K562 (cell line): ENCODE data around the gene ABCC9. TPM values are rescaled to one million over a fixed set of nuclear protein-coding genes. Genes with fewer than 3 reads are reported as not detected.

Source experiments
- ATAC-seq: fragments of 200-7000 bp; cut with Tn5 transposase; 3 replicates; pipeline ENCODE4 v1.9.1; 2020; ENCODE audit warnings: moderate library complexity
- BruUV-seq: library from RNA; stranded (reverse); fragments of 400-500 nt; replicated peaks from 2 replicates; lab custom pipeline; 2021; lab: Mats Ljungman, UMichigan
- CTCF ChIA-PET: fragments of 300-600 bp; formaldehyde crosslinking; extraction: SDS; loops from one replicate; lab custom pipeline; 2021; ENCODE audit warnings: low intra/inter-chr PET ratio; lab: Yijun Ruan, JAX
- POLR2A ChIA-PET: fragments of 300-600, 350-650 bp; sonication (Branson Sonifier 250); formaldehyde crosslinking; extraction: SDS; loops from one replicate; lab custom pipeline; 2021; ENCODE audit warnings: antibody characterized with exemption, inconsistent platforms; lab: Yijun Ruan, JAX
- DNase-seq, 4 experiments: peaks; one replicate each; pipeline versions ENCODE4 v3.0.0 to v3.0.0-alpha.2; 2011 to 2018; ENCODE audit warnings: low spot score in 3 of 4, mixed read lengths in 3 of 4; ENCODE audit errors: extremely low read depth in 1 of 4
- FAIRE-seq: peaks from 2 replicates; lab custom pipeline; 2011; peaks lifted over from hg19 to GRCh38; lab: Jason Lieb, UNC
- H2AFZ ChIP-seq: 2 replicates; pipeline ENCODE4 v1.6.0; 2011; ENCODE audit warnings: low read depth, low read length, control low read depth, inconsistent platforms
- H3K27ac ChIP-seq: fragments of 200-600 bp; 3 replicates; pipeline ENCODE4 v1.8.0; 2011; ENCODE audit warnings: low read depth, mild to moderate bottlenecking, control low read depth, inconsistent platforms, low read length, moderate library complexity, mixed read lengths; ENCODE audit errors: extremely low read depth
- H3K27me3 ChIP-seq, 2 experiments: fragments of 300-600 bp in 1 of 2; 2 replicates in 1 of 2; 3 replicates in 1 of 2; pipeline versions ENCODE4 v1.6.0 to v1.8.0; 2011; ENCODE audit warnings: inconsistent platforms in 2 of 2, low read length in 2 of 2, mild to moderate bottlenecking in 1 of 2, mixed read lengths in 1 of 2, moderate library complexity in 1 of 2; ENCODE audit not compliant: control insufficient read depth in 2 of 2, insufficient read depth in 2 of 2
- H3K36me3 ChIP-seq: fragments of 300-600 bp; 3 replicates; pipeline ENCODE4 v1.8.0; 2011; ENCODE audit warnings: mild to moderate bottlenecking, low read length, inconsistent platforms; ENCODE audit not compliant: control insufficient read depth, insufficient read depth
- H3K4me1 ChIP-seq, 2 experiments: fragments of 200-600 bp in 1 of 2; replicated peaks in 1 of 2; 2 replicates in 1 of 2; 3 replicates in 1 of 2; pipeline versions ENCODE4 v1.5.1 to v1.8.0; 2011; ENCODE audit warnings: inconsistent platforms in 2 of 2, low read length in 2 of 2, mild to moderate bottlenecking in 1 of 2, mixed read lengths in 1 of 2, moderate library complexity in 1 of 2; ENCODE audit not compliant: control insufficient read depth in 2 of 2, insufficient read depth in 2 of 2
- H3K4me2 ChIP-seq: 2 replicates; pipeline ENCODE4 v1.6.1; 2011; ENCODE audit warnings: low read length, control low read depth, inconsistent platforms, mixed read lengths; ENCODE audit not compliant: insufficient read depth
- H3K4me3 ChIP-seq: fragments of 200-600 bp; sonication (generic), shearing (Covaris generic); 2 replicates; pipeline ENCODE4 v1.5.1; 2016; ENCODE audit warnings: control low read depth, inconsistent platforms
- H3K79me2 ChIP-seq: fragments of 200-600 bp; 3 replicates; pipeline ENCODE4 v1.8.0; 2011; ENCODE audit warnings: low read length, inconsistent platforms; ENCODE audit not compliant: control insufficient read depth, insufficient read depth
- H3K9ac ChIP-seq, 2 experiments: 2 replicates each; pipeline versions ENCODE4 v1.6.0 to v1.6.1; 2011; ENCODE audit warnings: low read depth in 2 of 2, low read length in 2 of 2, control low read depth in 1 of 2, inconsistent platforms in 1 of 2, mild to moderate bottlenecking in 1 of 2, mixed read lengths in 1 of 2; ENCODE audit not compliant: insufficient read depth in 1 of 2
- H3K9me1 ChIP-seq: one replicate; pipeline ENCODE4 v1.6.0; 2011; ENCODE audit warnings: inconsistent platforms, mild to moderate bottlenecking, low read length, moderate library complexity; ENCODE audit not compliant: control insufficient read depth, insufficient read depth
- H3K9me3 ChIP-seq: replicated peaks from 2 replicates; pipeline ENCODE4 v1.5.1; 2011; ENCODE audit warnings: low read depth, low read length, inconsistent platforms; ENCODE audit not compliant: control insufficient read depth, insufficient read depth
- H4K20me1 ChIP-seq: replicated peaks from 2 replicates; pipeline ENCODE4 v1.6.1; 2011; ENCODE audit warnings: low read length, inconsistent platforms, mixed read lengths; ENCODE audit not compliant: control insufficient read depth, insufficient read depth
- FOXA3 ChIP-seq, 2 experiments: fragments of 450-650 bp in 1 of 2; sonication (generic) in 1 of 2; formaldehyde crosslinking; IDR thresholded peaks in 1 of 2; conservative IDR thresholded peaks in 1 of 2; 2 replicates each; pipeline versions ENCODE4 v1.4.0 to v1.8.0; 2020 to 2022; ENCODE audit warnings: mild to moderate bottlenecking in 2 of 2, missing genetic modification reagents in 1 of 2
- FOXJ2 ChIP-seq: fragments of 200-800 bp; sonication (Bioruptor generic); IDR thresholded peaks from 2 replicates; pipeline ENCODE4 v1.6.1; 2016; ENCODE audit warnings: missing genetic modification characterization, missing compliant biosample characterization
- KLF6 ChIP-seq: fragments of 250-450 bp; sonication (Bioruptor Pico); IDR thresholded peaks from 2 replicates; pipeline ENCODE4 v1.4.0; 2020; ENCODE audit warnings: mild to moderate bottlenecking, moderate library complexity, borderline replicate concordance
- MAFF ChIP-seq: IDR thresholded peaks from 2 replicates; pipeline ENCODE4 v1.6.1; 2012; ENCODE audit warnings: low read length, improper control_type of control experiment
- MCM5 ChIP-seq: fragments of 450-650 bp; IDR thresholded peaks from 2 replicates; pipeline ENCODE4 v1.6.1; 2016; ENCODE audit warnings: low read depth
- MYC ChIP-seq, 2 experiments: fragments of 250-450 bp in 1 of 2; sonication (Bioruptor Pico) in 1 of 2; IDR thresholded peaks; 2 replicates each; pipeline versions ENCODE4 v1.5.1 to v1.6.1; 2012 to 2021; ENCODE audit warnings: low read depth in 2 of 2, borderline replicate concordance in 1 of 2, improper control_type of control experiment in 1 of 2, low read length in 1 of 2, mild to moderate bottlenecking in 1 of 2, moderate library complexity in 1 of 2
- PHF8 ChIP-seq: fragments of 200-600 bp; sonication (generic); IDR thresholded peaks from 2 replicates; pipeline ENCODE4 v1.6.1; 2012; ENCODE audit warnings: mixed run types, mild to moderate bottlenecking, inconsistent platforms, low read length, moderate library complexity, borderline replicate concordance
- SMARCA5 ChIP-seq: fragments of 450-650 bp; IDR thresholded peaks from 2 replicates; pipeline ENCODE4 v1.6.1; 2016
- SRSF7 ChIP-seq: fragments of 200-400 bp; formaldehyde crosslinking; optimal IDR thresholded peaks from 2 replicates; pipeline ENCODE3; 2017; ENCODE audit warnings: mild to moderate bottlenecking, low read depth, low read length
- TRIM28 ChIP-seq: fragments of 450-650 bp; IDR thresholded peaks from 2 replicates; pipeline ENCODE4 v1.6.1; 2017
- TSC22D4 ChIP-seq: fragments of 450-650 bp; IDR thresholded peaks from 2 replicates; pipeline ENCODE4 v1.6.1; 2016; ENCODE audit warnings: missing genetic modification characterization, missing biosample characterization, control low read depth
- XRCC4 ChIP-seq: IDR thresholded peaks from one replicate; pipeline ENCODE4 v1.6.1; 2011; ENCODE audit not compliant: insufficient read depth, insufficient read length; ENCODE audit errors: extremely low read depth
- ZNF217 ChIP-seq: sonication (generic); formaldehyde crosslinking; IDR thresholded peaks from 2 replicates; pipeline ENCODE4 v1.8.0; 2022; ENCODE audit warnings: mild to moderate bottlenecking, missing genetic modification reagents
- ZNF282 ChIP-seq: sonication (generic); formaldehyde crosslinking; IDR thresholded peaks from 2 replicates; pipeline ENCODE4 v1.8.1; 2023; ENCODE audit warnings: missing genetic modification reagents
- ZNF75A ChIP-seq: fragments of 450-650 bp; formaldehyde crosslinking; IDR thresholded peaks from 2 replicates; pipeline ENCODE4 v1.4.0; 2020; ENCODE audit warnings: mild to moderate bottlenecking
- WGBS: fragments of 100-300 bp; shearing (Covaris generic); methylation state at CpG from one replicate; pipeline ENCODE4 v1.1.6; 2016; ENCODE audit warnings: low coverage, mixed read lengths; ENCODE audit not compliant: insufficient coverage; ENCODE audit errors: missing lambda C conversion rate; 5-methylcytosine and 5-hydroxymethylcytosine counted together
- in situ Hi-C: fragments of 300-500 bp; cut with MboI; formaldehyde crosslinking; loops from 4 replicates; pipeline ENCODE4 v1.15.0; 2018; ENCODE audit warnings: inconsistent platforms, mixed read lengths
- intact Hi-C: fragments of 100-400 bp; cut with micrococcal nuclease; formaldehyde crosslinking; loops from 2 replicates; pipeline ENCODE4 v1.14.2; 2022
- polyA plus RNA-seq, 8 experiments: library from polyadenylated mRNA; depleted of rRNA in 4 of 8; stranded (reverse) in 5 of 8; unstranded in 3 of 8; fragments of >200 nt; fragmentation: Nextera tagmentation in 2 of 8; fragmentation: Illumina TruSeq in 1 of 8; extraction: Ambion mirVana in 2 of 8; extraction: Trizol in 1 of 8; gene quantifications; 2 replicates each; pipeline versions ENCODE4 v1.2.1 to v1.2.3, GENCODE V29; 2011 to 2014; ENCODE audit warnings: inconsistent platforms in 1 of 8, missing spikeins in 1 of 8
- total RNA-seq, 7 experiments: library from RNA; depleted of rRNA in 6 of 7; stranded (reverse); fragments of >200 nt in 6 of 7; fragmentation: Illumina TruSeq in 2 of 7; extraction: Trizol in 2 of 7; gene quantifications; 2 replicates each; pipeline versions ENCODE4 v1.2.1 to v1.2.3, GENCODE V29; 2011 to 2021; ENCODE audit warnings: low replicate concordance in 1 of 7
- TF ChIP-seq, protein P1 (sequence below): fragments of 250-450 bp; sonication (Bioruptor Pico); IDR thresholded peaks from 2 replicates; pipeline ENCODE4 v1.4.0; 2020; ENCODE audit warnings: mild to moderate bottlenecking, moderate library complexity
- TF ChIP-seq, protein P2 (sequence below): sonication (generic); formaldehyde crosslinking; IDR thresholded peaks from 2 replicates; pipeline ENCODE4 v1.8.0; 2022; ENCODE audit warnings: mild to moderate bottlenecking, low read depth, missing genetic modification reagents
- TF ChIP-seq, protein P3 (sequence below): fragments of 250-450 bp; sonication (Bioruptor Pico); IDR thresholded peaks from 2 replicates; pipeline ENCODE4 v1.4.0; 2020; ENCODE audit warnings: borderline replicate concordance

ABCC9 gene
- total and polyA plus RNA-seq, 9 of the 15 experiments (the other 6 are each of a cell fraction or from before 2014, with no cell fraction given), result 0.05 to 0.40 (median 0.18) TPM

DNA sequence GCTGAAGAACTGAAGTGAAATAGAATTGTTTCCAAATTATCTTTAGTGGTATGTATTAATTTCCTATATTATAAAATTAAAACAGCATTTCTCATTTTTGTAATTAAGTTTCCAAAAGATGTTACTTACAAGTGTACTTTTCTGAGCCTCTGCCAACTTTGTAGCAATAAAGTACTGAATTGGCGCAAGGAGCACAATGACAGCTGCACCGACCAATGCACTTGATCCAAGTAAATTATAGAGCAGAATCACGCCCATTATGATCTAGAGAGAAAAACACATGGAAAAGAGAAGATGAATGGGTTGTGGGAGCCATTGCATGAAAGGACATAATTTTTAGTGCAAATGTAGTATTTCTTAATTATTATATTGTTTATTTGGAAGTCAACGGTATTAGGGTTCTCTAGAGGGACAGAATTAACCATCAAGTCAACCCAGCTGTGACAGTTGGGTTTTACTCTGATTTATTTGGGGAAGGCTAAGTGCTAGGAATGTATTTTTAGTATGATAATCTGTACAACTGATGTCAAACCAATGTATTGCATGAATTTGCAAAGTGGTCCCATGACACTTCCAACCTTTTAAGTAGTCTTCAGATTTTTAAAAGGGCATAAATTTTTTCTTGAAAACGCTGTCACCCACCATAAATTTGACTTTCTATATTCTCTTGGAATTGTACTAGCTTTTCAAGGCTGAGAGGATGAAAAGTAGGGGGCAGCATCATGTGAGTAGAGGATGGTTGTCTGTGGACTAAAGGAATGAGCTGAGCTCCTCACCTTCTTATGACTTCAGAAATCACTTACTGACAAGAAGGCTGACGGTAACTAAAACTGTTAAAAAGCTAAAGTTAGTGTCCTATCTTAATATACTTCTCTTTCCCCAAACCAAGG is 33.0 kb downstream of the ABCC9 start:
- WGBS, result 12% methylated on average over 5 of the region's 6 CpGs
- intact Hi-C loops (no loop called here), in situ Hi-C loops (no loop called here)
- no peak overlapping the region for H3K27ac ChIP-seq
- H3K4me1 ChIP-seq, result no peaks in the 10 kb centered on the region
- ChIA-PET CTCF (no interaction called here), POLR2A (no interaction called here)
- FAIRE-seq (no peak), ATAC-seq (no peak), DNase-seq (no peak)
- H3K36me3 ChIP-seq, result no peaks in the 10 kb centered on the region
- no peaks in the 10 kb centered on the region for H3K9me3 ChIP-seq
- H3K79me2 ChIP-seq, result no peaks in the 10 kb centered on the region
- no peaks in the 10 kb centered on the region for H3K9me1 ChIP-seq
- no peaks in the 10 kb centered on the region for H3K27me3 ChIP-seq
- H4K20me1 ChIP-seq, result no peaks in the 10 kb centered on the region
- TF ChIP-seq FOXA3 (CRISPR knock-in tag; conservative IDR thresholded peaks at IDR 0.05 in 1 of 2, IDR thresholded peaks at IDR 0.05 in 1 of 2) (no peak), PHF8 (no peak), XRCC4 (no peak), ZNF282 (CRISPR knock-in tag) (no peak), SMARCA5 (no peak), TSC22D4 (tag) (no peak), TRIM28 (no peak), KLF6 (CRISPR knock-in tag) (no peak), FOXJ2 (no peak), ZNF75A (CRISPR knock-in tag) (no peak), MAFF (no peak), SRSF7 (no peak), ZNF217 (no peak), MYC (IDR thresholded peaks at IDR 0.05; ENCODE audit: low read depth, low read length) (no peak), MYC (CRISPR knock-in tag; IDR thresholded peaks at IDR 0.05; ENCODE audit: borderline replicate concordance, low read depth) (no peak), MCM5 (no peak)
- TF ChIP-seq, protein P1, sequence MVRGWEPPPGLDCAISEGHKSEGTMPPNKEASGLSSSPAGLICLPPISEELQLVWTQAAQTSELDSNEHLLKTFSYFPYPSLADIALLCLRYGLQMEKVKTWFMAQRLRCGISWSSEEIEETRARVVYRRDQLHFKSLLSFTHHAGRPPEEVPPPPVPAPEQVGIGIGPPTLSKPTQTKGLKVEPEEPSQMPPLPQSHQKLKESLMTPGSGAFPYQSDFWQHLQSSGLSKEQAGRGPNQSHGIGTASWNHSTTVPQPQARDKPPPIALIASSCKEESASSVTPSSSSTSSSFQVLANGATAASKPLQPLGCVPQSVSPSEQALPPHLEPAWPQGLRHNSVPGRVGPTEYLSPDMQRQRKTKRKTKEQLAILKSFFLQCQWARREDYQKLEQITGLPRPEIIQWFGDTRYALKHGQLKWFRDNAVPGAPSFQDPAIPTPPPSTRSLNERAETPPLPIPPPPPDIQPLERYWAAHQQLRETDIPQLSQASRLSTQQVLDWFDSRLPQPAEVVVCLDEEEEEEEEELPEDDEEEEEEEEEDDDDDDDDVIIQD, result no peak
- TF ChIP-seq, protein P2, sequence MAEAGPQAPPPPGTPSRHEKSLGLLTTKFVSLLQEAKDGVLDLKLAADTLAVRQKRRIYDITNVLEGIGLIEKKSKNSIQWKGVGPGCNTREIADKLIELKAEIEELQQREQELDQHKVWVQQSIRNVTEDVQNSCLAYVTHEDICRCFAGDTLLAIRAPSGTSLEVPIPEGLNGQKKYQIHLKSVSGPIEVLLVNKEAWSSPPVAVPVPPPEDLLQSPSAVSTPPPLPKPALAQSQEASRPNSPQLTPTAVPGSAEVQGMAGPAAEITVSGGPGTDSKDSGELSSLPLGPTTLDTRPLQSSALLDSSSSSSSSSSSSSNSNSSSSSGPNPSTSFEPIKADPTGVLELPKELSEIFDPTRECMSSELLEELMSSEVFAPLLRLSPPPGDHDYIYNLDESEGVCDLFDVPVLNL (CRISPR knock-in tag), result no peak
- TF ChIP-seq, protein P3, sequence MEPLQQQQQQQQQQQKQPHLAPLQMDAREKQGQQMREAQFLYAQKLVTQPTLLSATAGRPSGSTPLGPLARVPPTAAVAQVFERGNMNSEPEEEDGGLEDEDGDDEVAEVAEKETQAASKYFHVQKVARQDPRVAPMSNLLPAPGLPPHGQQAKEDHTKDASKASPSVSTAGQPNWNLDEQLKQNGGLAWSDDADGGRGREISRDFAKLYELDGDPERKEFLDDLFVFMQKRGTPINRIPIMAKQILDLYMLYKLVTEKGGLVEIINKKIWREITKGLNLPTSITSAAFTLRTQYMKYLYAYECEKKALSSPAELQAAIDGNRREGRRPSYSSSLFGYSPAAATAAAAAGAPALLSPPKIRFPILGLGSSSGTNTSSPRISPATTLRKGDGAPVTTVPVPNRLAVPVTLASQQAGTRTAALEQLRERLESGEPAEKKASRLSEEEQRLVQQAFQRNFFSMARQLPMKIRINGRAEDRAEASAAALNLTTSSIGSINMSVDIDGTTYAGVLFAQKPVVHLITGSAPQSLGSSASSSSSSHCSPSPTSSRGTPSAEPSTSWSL (CRISPR knock-in tag), result no peak
- no peak overlapping the region for H2AFZ ChIP-seq
- H3K4me3 ChIP-seq, result no peak overlapping the region
- H3K9ac ChIP-seq, result no peak overlapping the region
- no TSS peak for BruUV-seq
- no peak overlapping the region for H3K4me2 ChIP-seq
